ENCODE data around the gene ZNF558.

- TF ChIP-seq CTCF (IDR thresholded peaks at IDR 0.05 in 4 of 5, conservative IDR thresholded peaks at IDR 0.05 in 1 of 5): no peak
- TF ChIP-seq POLR2A (IDR thresholded peaks at IDR 0.05): no peak
These were observed 5.7 kb downstream of the ZNF558 start for GRCh38 chr19:8826371-8826770.
